COLO829 (cell line): ENCODE measurements around the gene ANXA11.
"Not testable (repeated sequence)": the region's sequence is repeated elsewhere in the genome, so short reads cannot be mapped to it uniquely, and the experiment has no call there.

Experiments
- DNase-seq: peaks from one replicate; pipeline ENCODE4 v3.0.0; 2012; ENCODE audit warnings: low spot score

The ANXA11 gene

GRCh38 chr10:80207768-80208370 is 2.5 kb upstream of the ANXA11 start:
- DNase-seq: no peak

- DNase-seq: no peak
Measured at GRCh38 chr10:80206277-80206655, 929 bp upstream of the ANXA11 start.

GRCh38 chr10:80204677-80205476 is 460 bp downstream of the ANXA11 start:
- no peak for DNase-seq

GRCh38 chr10:80203835-80204676 is 1.3 kb downstream of the ANXA11 start:
- DNase-seq: no peak

GRCh38 chr10:80202934-80203834 is 2.2 kb downstream of the ANXA11 start:
- DNase-seq: no peak

- DNase-seq: not testable (repeated sequence)
Measured at GRCh38 chr10:80202530-80202929, 2.8 kb downstream of the ANXA11 start.

GRCh38 chr10:80201608-80202141 is 3.7 kb downstream of the ANXA11 start:
- no peak for DNase-seq

- DNase-seq: no peak
Measured at GRCh38 chr10:80200687-80201086, 4.7 kb downstream of the ANXA11 start.

- DNase-seq: no peak
Measured at GRCh38 chr10:80200259-80200658, 5.1 kb downstream of the ANXA11 start.

GRCh38 chr10:80199828-80200227 is 5.5 kb downstream of the ANXA11 start:
- no peak for DNase-seq

- DNase-seq: no peak
Measured at GRCh38 chr10:80197972-80198916, 7.1 kb downstream of the ANXA11 start.

GRCh38 chr10:80196950-80197315 is 8.4 kb downstream of the ANXA11 start:
- DNase-seq: no peak

GRCh38 chr10:80196270-80196949 is 8.9 kb downstream of the ANXA11 start:
- no peak for DNase-seq

- no peak for DNase-seq
Measured at GRCh38 chr10:80195046-80195574, 10.2 kb downstream of the ANXA11 start.

- DNase-seq: no peak
Measured at GRCh38 chr10:80194373-80195045, 10.8 kb downstream of the ANXA11 start.

GRCh38 chr10:80192553-80192952 is 12.8 kb downstream of the ANXA11 start:
- DNase-seq: no peak

- DNase-seq: no peak
Measured at GRCh38 chr10:80191589-80192270, 13.6 kb downstream of the ANXA11 start.

- DNase-seq: no peak
Measured at GRCh38 chr10:80188713-80189112, 16.6 kb downstream of the ANXA11 start.
